ENCODE measurements around the gene SF3A1.

DNA sequence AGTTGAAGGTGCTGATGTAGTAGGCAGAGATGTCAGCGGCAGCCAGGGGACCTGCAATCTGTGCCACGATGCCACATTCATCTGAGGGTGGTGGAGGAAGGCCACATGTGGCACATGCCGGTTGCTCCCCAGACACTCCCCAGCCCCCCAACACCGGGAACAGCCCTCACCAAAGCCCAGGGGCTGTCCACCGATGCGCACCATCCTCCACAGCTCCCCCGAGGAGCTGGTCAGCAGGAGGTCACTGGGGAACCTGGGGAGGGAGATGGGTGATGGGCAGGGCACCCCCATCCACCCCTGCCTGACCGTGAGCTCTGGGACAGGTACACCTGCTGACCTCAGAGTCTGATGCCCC is 70.9 kb downstream of the SF3A1 start:
- no peak for TF ChIP-seq CTCF (IDR thresholded peaks at IDR 0.05)
- no peak for TF ChIP-seq ZFX (IDR thresholded peaks at IDR 0.05; ENCODE audit: borderline replicate concordance)

All from 22Rv1 (cell line).